GM08714 (cell line): ENCODE data around the gene MEGF10.
"Not testable (repeated sequence)": the region's sequence is repeated elsewhere in the genome, so short reads cannot be mapped to it uniquely, and the experiment has no call there.

ENCODE experiments used
- H3K4me3 ChIP-seq: fragments of 200-500 bp; sonication (Bioruptor generic); 2 replicates; pipeline ENCODE4 v1.5.1; 2014; ENCODE audit warnings: mild to moderate bottlenecking, low read length, inconsistent platforms
- ZNF274 ChIP-seq: IDR thresholded peaks from 2 replicates; pipeline ENCODE4 v1.6.1; 2012; ENCODE audit warnings: mild to moderate bottlenecking, low read depth, low read length

The MEGF10 gene

GRCh38 chr5:127290019-127290945 lies at the start of gene MEGF10:
Gene MEGF10, plus strand, starts transcription at chr5:127290796. Its CDS starts 40,513 bp downstream, at chr5:127331309.
- no peak for TF ChIP-seq ZNF274
- peak within 1 kb of the TSS; percentile 30; the same call in 1 of the 2 replicates for H3K4me3 ChIP-seq

- no peak for TF ChIP-seq ZNF274
- H3K4me3 ChIP-seq: no peak overlapping the region
Observed at GRCh38 chr5:127243011-127243410, 47.6 kb upstream of the MEGF10 start.

- no peak overlapping the region for H3K4me3 ChIP-seq
- TF ChIP-seq ZNF274: no peak
Observed at GRCh38 chr5:127254729-127255284, 35.8 kb upstream of the MEGF10 start.

- no peak overlapping the region for H3K4me3 ChIP-seq
- no peak for TF ChIP-seq ZNF274
Observed at GRCh38 chr5:127256886-127257597, 33.6 kb upstream of the MEGF10 start.

DNA sequence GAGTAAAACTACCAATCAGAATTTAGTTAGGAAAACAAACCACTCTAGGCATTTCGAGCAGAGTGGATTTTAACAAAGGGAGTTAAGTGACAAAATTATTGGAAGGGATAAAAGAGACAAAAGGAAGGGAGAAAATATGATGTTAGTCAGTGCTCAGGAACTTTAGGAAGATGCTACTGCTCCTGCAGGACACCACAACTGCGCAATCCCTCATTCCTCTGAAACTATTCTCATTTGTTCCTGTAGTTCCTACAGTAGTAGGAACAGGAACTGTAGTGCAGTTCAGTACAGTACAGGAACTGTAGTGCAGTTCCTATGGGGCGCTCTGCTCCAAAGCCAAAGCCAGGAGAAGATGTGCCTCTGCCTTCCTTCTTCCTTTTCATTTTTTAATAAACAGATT lies 29.9 kb upstream of the MEGF10 start:
- H3K4me3 ChIP-seq: no peak overlapping the region
- TF ChIP-seq ZNF274: no peak

- H3K4me3 ChIP-seq: not testable (repeated sequence)
Observed at GRCh38 chr5:127265473-127265872, 25.1 kb upstream of the MEGF10 start.

DNA sequence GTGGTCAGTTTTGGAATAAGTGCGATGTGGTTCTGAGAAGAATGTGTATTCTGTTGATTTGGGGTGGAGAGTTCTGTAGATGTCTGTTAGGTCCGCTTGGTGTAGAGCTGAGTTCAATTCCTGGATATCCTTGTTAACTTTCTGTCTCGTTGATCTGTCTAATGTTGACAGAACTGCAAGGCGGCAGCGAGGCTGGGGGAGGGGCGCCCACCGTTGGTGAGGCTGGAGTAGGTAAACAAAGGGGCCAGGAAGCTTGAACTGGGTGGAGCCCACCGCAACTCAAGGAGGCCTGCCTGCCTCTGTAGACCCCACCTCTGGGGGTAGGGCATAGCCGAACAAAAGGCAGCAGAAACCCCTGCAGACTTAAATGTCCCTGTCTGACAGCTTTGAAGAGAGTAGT lies 22.3 kb upstream of the MEGF10 start:
- H3K4me3 ChIP-seq: not testable (repeated sequence)

DNA sequence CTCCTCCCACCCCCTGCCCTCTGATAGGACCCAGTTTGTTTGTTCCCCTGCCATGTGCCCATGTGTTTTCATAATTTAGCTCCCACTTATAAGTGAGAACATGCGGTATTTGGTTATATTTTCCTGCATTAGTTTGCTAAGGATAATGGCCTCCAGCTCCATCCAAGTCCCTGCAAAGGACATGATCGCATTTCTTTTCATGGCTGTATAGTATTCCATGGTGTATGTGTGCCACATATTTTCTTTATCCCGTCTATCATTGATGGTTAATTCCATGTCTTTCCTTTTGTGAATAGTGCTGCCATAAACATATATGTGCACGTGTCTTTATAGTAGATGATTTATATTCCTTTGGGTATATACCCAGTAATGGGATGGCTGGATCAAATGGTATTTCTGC lies 19.9 kb upstream of the MEGF10 start:
- not testable (repeated sequence) for H3K4me3 ChIP-seq

DNA sequence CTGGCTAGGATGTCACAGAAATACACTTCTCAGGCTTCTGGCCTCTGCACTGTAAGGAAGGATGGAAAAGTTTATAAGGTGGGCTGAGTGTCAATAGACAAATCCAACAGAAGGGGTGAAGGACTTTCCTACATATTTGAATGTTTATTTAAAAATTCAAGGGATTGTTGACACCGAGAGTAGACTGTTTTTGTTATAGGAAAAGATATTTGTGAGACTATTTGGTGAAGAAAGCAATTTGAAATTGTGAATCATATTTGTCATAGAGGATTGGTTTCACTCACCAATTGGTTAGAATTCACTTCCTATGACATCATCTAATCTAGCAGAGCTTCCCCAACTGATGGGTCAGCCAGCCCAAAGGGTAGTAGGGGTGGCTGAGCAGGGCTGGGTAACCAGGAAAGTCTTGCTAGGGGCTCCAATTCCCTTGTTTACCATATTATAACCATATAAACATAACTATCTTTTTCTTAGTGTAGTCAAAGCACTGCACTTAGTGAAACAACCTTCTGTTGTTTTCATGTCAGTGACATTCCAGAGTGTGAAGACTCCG lies 14.9 kb upstream of the MEGF10 start:
- no peak overlapping the region for H3K4me3 ChIP-seq
- no peak for TF ChIP-seq ZNF274

DNA sequence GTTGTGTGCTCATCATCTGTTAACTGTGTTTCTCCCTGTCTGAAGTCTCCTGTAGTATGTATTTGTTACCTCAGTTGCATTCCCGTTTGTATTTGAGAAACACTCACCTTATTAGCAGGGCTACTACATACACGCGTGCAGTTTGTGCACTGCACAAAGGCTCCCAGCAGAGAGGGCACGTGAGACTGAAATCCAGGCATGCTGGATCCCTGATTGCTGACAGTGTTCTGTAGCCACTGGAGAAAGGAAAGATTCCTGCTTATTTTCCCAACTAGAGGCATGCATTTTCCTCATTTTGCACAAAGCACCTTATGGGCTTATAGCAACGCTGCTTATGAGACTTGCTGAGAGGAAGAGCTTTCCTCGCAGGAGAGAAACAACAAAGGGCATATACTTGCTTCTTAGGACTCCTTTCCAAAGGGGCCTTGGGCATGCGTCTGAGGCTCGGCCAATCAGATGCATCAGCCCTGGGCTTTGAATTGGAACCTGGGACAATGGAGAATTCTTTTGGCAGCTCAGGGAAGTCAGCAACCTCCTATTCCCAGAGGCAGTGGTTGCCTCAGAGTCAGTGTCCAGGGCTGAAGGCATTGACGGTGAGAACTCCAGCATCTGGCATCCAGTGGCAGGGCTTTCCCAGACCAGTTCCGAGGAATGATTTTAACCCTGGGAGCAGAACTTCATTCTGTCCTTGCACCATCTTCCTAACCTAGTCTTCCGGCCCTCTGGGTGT lies 9.9 kb upstream of the MEGF10 start:
- no peak overlapping the region for H3K4me3 ChIP-seq
- no peak for TF ChIP-seq ZNF274

DNA sequence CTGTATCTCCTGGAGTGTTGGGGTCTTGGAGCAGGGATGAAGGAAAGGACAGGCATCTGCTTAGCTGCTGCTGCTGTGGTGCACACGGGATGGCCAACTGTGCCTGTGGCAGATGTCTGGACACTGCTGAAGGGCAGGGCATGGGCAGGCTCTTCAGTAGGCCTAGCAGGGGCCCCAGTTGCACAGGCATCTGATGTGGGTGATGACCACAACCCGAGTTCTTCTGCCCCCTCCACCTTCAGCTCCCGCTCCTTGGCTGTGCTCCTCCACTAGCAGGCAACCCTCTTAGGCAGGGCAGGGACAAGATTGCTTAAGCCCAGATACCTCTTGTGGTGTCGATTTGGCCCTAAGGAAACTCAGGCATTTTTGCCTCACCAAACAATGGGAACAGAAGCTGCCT lies 9.0 kb upstream of the MEGF10 start:
- TF ChIP-seq ZNF274: no peak
- no peak overlapping the region for H3K4me3 ChIP-seq

DNA sequence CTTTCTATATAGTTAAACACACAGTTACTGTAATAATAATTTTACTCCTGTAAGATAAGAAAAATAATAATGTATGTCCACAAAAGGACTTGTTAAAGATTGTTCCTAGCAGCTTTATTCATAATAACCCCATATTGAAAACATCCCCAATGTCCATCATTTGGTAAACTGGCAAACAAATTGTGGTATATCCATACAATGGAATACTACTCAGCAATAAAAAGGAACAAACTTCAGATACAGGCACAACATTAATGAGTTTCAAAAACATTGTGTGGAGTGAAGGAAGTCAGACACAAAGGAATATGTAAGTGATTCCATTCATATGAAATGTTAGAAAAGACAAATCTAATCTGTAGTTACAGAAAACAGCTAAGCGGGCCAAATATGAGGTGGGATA lies 1.9 kb upstream of the MEGF10 start:
- no peak for TF ChIP-seq ZNF274
- no peak overlapping the region for H3K4me3 ChIP-seq

DNA sequence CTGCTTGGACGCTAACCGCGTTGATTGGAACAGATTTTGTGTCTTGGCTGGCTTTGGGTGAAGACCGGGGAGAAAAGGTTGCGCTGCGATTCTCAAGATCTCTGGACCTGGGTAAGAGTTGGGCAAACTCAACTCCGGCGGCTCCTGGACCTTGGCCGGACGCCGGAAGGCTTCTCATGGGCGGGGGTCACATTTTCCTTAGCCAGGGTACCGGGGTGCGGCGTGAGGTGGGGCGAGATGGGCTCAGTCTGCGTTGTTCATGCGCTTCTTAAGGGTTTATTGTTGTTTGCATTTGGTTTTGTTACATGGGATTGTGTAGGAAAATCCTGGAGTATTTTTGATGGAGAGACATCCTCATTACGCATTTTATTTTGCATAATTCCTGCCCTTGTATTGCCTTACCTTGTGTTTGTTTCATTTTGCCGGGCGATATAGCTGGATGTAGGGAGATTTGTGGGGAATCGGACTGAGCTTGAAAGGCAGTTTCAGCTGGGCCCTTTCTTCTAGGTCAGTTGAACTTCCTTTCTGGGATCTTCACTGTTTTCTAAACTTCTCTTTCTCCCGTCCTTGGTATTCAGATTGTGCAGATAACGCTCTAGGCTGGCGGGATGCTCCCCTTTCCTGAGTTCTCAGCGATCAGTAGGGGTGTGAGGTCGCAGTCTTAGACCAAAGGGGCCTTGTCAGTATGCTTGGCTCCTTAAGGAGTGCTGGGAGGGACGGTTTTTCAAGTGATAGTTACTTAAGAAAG lies 524 bp downstream of the MEGF10 start:
- no peak overlapping the region for H3K4me3 ChIP-seq
- TF ChIP-seq ZNF274: no peak
